CD8-positive, alpha-beta memory T cell (primary cell): ENCODE measurements around the gene OTUD5. TPM values are rescaled to one million over a fixed set of nuclear protein-coding genes. Genes with fewer than 3 reads are reported as not detected.
A peak's percentile ranks its signal among the peaks of the same experiment; 100 is the strongest.

Source experiments
- CTCF ChIA-PET: fragments of 350-600 bp; sonication (Branson Sonifier 250); formaldehyde crosslinking; loops from one replicate; lab custom pipeline; 2021; ENCODE audit warnings: antibody characterized with exemption; lab: Charles Lee
- POLR2A ChIA-PET: fragments of 350-600 bp; sonication (Branson Sonifier 250); formaldehyde crosslinking; loops from one replicate; lab custom pipeline; 2021; ENCODE audit warnings: antibody characterized with exemption; lab: Charles Lee
- DNase-seq, 5 donors: peaks; one replicate each; pipeline versions ENCODE4 v3.0.0 to v3.0.0-alpha.2; 2020 to 2022; ENCODE audit warnings: mixed read lengths in 1 of 5
- H3K27ac ChIP-seq: one replicate; pipeline ENCODE4 v1.7.0; 2013; ENCODE audit warnings: low read depth, mild to moderate bottlenecking, low read length, moderate library complexity
- H3K27me3 ChIP-seq: 2 replicates; pipeline ENCODE4 v1.7.0; 2013; ENCODE audit warnings: low read length, mild to moderate bottlenecking; ENCODE audit not compliant: insufficient read depth, poor library complexity, severe bottlenecking
- H3K36me3 ChIP-seq: 2 replicates; pipeline ENCODE4 v1.7.0; 2013; ENCODE audit warnings: mild to moderate bottlenecking, low read length, moderate library complexity; ENCODE audit not compliant: insufficient read depth
- H3K4me1 ChIP-seq: 2 replicates; pipeline ENCODE4 v1.7.0; 2013; ENCODE audit warnings: mild to moderate bottlenecking, low read length, moderate library complexity; ENCODE audit not compliant: insufficient read depth
- H3K4me3 ChIP-seq: 2 replicates; pipeline ENCODE4 v1.7.0; 2013; ENCODE audit warnings: mild to moderate bottlenecking, low read length
- H3K9me3 ChIP-seq: 2 replicates; pipeline ENCODE4 v1.7.0; 2013; ENCODE audit warnings: mild to moderate bottlenecking, low read length
- H3K27ac Mint-ChIP-seq, 8 donors: one replicate each; pipeline ENCODE4 v1.8.0; 2020 to 2021; ENCODE audit warnings: mixed read lengths in 8 of 8, mild to moderate bottlenecking in 6 of 8, inconsistent platforms in 3 of 8, moderate library complexity in 3 of 8
- H3K27me3 Mint-ChIP-seq, 2 donors: one replicate each; pipeline ENCODE4 v1.8.0; 2020 to 2021; ENCODE audit warnings: mixed read lengths in 2 of 2, mild to moderate bottlenecking in 1 of 2, moderate library complexity in 1 of 2
- H3K36me3 Mint-ChIP-seq, 3 donors: one replicate each; pipeline ENCODE4 v1.8.0; 2020 to 2021; ENCODE audit warnings: mixed read lengths in 3 of 3, inconsistent platforms in 1 of 3, mild to moderate bottlenecking in 1 of 3
- H3K4me1 Mint-ChIP-seq, 3 donors: one replicate each; pipeline ENCODE4 v1.8.0; 2020 to 2021; ENCODE audit warnings: mixed read lengths in 3 of 3, inconsistent platforms in 1 of 3, mild to moderate bottlenecking in 1 of 3
- H3K4me3 Mint-ChIP-seq, 7 donors: one replicate each; pipeline ENCODE4 v1.8.0; 2020 to 2021; ENCODE audit warnings: mixed read lengths in 7 of 7, mild to moderate bottlenecking in 6 of 7, moderate library complexity in 4 of 7, inconsistent platforms in 2 of 7
- H3K9me3 Mint-ChIP-seq, 5 donors: one replicate each; pipeline ENCODE4 v1.8.0; 2020 to 2022; ENCODE audit warnings: mixed read lengths in 5 of 5, mild to moderate bottlenecking in 3 of 5, moderate library complexity in 2 of 5, inconsistent platforms in 1 of 5
- polyA plus RNA-seq: library from polyadenylated mRNA; unstranded; fragments of 300-500 nt; fragmentation: Illumina TruSeq; gene quantifications from one replicate; pipeline ENCODE4 v1.2.3, GENCODE V29; 2021
- total RNA-seq, 2 experiments: library from RNA; stranded (reverse); gene quantifications; one replicate each; pipeline ENCODE4 v1.2.3, GENCODE V29; 2021

OTUD5 gene
- total and polyA plus RNA-seq, 3 experiments from 2014 or later = 47.5 to 69.1 (median 67.3) TPM

- ChIA-PET CTCF (no interaction called here), POLR2A (no interaction called here)
- Mint-ChIP-seq H3K27me3 (peaks cover 0 to 5% of the 10 kb centered on the region in 2 donors), H3K27ac (peak overlapping the region; percentile 82 to 98 (median 92)), H3K36me3 (peaks cover 14 to 46% (median 16%) of the 10 kb centered on the region in 3 donors), H3K9me3 (no peaks in the 10 kb centered on the region), H3K4me3 (peak overlapping the region; percentile 49 to 71 (median 61)), H3K4me1 (peaks cover 57 to 69% (median 68%) of the 10 kb centered on the region in 3 donors)
- Histone ChIP-seq H3K4me3 (peak overlapping the region; percentile 32), H3K27ac (peak overlapping the region; percentile 47), H3K27me3 (no peaks in the 10 kb centered on the region), H3K36me3 (peaks cover 14% of the 10 kb centered on the region), H3K4me1 (peaks cover 57% of the 10 kb centered on the region), H3K9me3 (no peaks in the 10 kb centered on the region)
- DNase-seq = peak in 2 of 5 donors; percentile 53 to 57
Observed at GRCh38 chrX:48934581-48935300, 22.7 kb downstream of the OTUD5 start.

DNA sequence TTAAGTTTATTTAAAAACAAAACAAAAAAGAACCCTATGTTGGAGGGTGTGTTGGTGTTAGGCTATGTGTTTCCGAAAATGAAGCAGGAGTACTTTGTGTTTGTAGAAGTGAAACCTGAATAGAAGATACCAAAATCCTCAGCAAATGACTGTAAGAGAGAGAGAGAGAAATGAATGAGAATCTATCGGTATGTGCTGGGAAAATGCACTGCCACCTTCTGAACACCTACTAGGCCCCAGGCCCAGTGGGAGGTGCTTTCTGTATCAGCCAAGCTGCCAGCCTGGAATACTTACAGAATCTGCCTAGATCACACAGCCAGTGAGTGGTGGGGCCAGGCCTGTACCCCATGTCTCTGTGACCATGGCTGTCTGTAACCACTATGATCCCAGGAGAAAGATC lies 23.6 kb downstream of the OTUD5 start:
- no peak overlapping the region for H3K27ac ChIP-seq
- peaks cover 0 to 3% of the 10 kb centered on the region in 2 donors for H3K27me3 Mint-ChIP-seq
- peaks cover 47% of the 10 kb centered on the region for H3K4me1 ChIP-seq
- peak overlapping the region; percentile 43 to 98 (median 92) for H3K27ac Mint-ChIP-seq
- peak overlapping the region in 2 of 7 donors; percentile 26 to 59 for H3K4me3 Mint-ChIP-seq
- H3K36me3 ChIP-seq = peaks cover 14% of the 10 kb centered on the region
- H3K9me3 Mint-ChIP-seq = no peaks in the 10 kb centered on the region
- H3K9me3 ChIP-seq = no peaks in the 10 kb centered on the region
- no peak for DNase-seq
- no peak overlapping the region for H3K4me3 ChIP-seq
- H3K27me3 ChIP-seq = no peaks in the 10 kb centered on the region
- H3K36me3 Mint-ChIP-seq = peaks cover 14 to 45% (median 16%) of the 10 kb centered on the region in 3 donors
- CTCF ChIA-PET = no interaction called here
- H3K4me1 Mint-ChIP-seq = peaks cover 48 to 59% (median 58%) of the 10 kb centered on the region in 3 donors
- POLR2A ChIA-PET = interaction anchor here (0.6 kb wide), 1 partner anchor 10 kb away, joined by 3 read pairs; no protein-coding TSS in a partner anchor

GRCh38 chrX:48927736-48928382 lies 29.5 kb downstream of the OTUD5 start:
- no peaks in the 10 kb centered on the region for H3K9me3 Mint-ChIP-seq
- CTCF ChIA-PET = interaction anchor here (1.5 kb wide), 1 partner anchor 18 kb away, joined by 3 read pairs; no protein-coding TSS in a partner anchor
- no peak overlapping the region for H3K4me3 Mint-ChIP-seq
- Histone ChIP-seq H3K9me3 (no peaks in the 10 kb centered on the region), H3K36me3 (peaks cover 20% of the 10 kb centered on the region), H3K4me1 (peaks cover 9% of the 10 kb centered on the region), H3K27me3 (no peaks in the 10 kb centered on the region), H3K4me3 (no peak overlapping the region), H3K27ac (no peak overlapping the region)
- H3K27me3 Mint-ChIP-seq = peaks cover 0 to 8% of the 10 kb centered on the region in 2 donors
- H3K36me3 Mint-ChIP-seq = peaks cover 8 to 56% (median 16%) of the 10 kb centered on the region in 3 donors
- POLR2A ChIA-PET = no interaction called here
- peak overlapping the region in 1 of 8 donors; percentile 32 for H3K27ac Mint-ChIP-seq
- H3K4me1 Mint-ChIP-seq = peaks cover 17 to 36% (median 27%) of the 10 kb centered on the region in 3 donors
- DNase-seq = no peak

DNA sequence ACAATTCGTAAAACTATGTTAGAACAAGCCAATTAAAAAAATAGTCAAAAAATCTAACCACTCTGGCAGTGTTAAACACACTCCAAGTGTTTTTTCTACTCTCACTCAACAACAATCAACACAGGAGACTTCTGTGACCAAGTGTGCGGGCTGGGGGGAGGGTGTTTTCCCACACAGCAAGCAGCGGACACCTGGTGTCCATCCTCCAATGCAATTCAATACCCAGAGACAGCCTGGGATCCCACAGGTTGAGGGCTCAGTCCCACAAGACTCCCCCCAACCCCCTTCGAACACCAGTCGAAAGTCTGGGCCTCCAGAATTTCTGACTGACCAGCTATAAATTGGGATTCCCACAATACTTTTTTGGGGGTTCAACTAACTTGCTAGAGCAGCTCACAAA lies 30.3 kb downstream of the OTUD5 start:
- CTCF ChIA-PET = interaction anchor here (1.0 to 1.5 kb wide), 2 partner anchors 13 to 19 kb away, joined by 3 read pairs; no protein-coding TSS in a partner anchor

DNA sequence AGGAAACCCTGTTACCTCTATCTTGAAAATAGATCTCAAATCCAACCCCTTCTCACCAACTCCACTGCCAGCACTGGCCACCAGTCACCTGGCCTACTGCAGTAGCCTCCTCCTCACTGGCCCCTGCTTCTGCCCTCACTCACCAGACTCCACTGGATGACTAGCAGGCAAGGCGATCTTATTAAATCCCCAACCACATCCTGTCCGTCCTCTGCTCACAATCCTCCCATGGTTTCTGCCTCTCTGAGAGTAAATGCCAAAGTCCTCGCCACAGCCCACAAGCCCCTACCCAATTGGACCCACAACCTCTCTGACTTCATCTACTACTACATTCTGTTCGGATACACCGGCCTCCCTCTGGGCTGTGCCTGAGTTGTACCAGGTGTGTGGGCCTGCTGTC lies 33.1 kb downstream of the OTUD5 start:
- Histone ChIP-seq H3K9me3 (no peaks in the 10 kb centered on the region), H3K27ac (no peak overlapping the region), H3K27me3 (no peaks in the 10 kb centered on the region), H3K4me1 (peaks cover 34% of the 10 kb centered on the region), H3K36me3 (peaks cover 14% of the 10 kb centered on the region), H3K4me3 (no peak overlapping the region)
- ChIA-PET POLR2A (no interaction called here), CTCF (no interaction called here)
- Mint-ChIP-seq H3K9me3 (no peaks in the 10 kb centered on the region), H3K27me3 (peaks cover 0 to 6% of the 10 kb centered on the region in 2 donors), H3K27ac (peak overlapping the region; percentile 77 to 89 (median 84)), H3K4me1 (peaks cover 45 to 69% (median 51%) of the 10 kb centered on the region in 3 donors), H3K36me3 (peaks cover 0 to 59% (median 14%) of the 10 kb centered on the region in 3 donors), H3K4me3 (peak overlapping the region in 4 of 7 donors; percentile 17 to 30 (median 20))
- no peak for DNase-seq

More for the DNA sequence above, 30.3 kb downstream of the OTUD5 start:
- H3K9me3 ChIP-seq = no peaks in the 10 kb centered on the region
- H3K27ac ChIP-seq = no peak overlapping the region
- Mint-ChIP-seq H3K9me3 (no peaks in the 10 kb centered on the region), H3K4me1 (peaks cover 21 to 40% (median 32%) of the 10 kb centered on the region in 3 donors), H3K27ac (peak overlapping the region in 1 of 8 donors; percentile 50), H3K36me3 (peaks cover 8 to 61% (median 16%) of the 10 kb centered on the region in 3 donors), H3K4me3 (no peak overlapping the region), H3K27me3 (peaks cover 0 to 6% of the 10 kb centered on the region in 2 donors)
- no peak overlapping the region for H3K4me3 ChIP-seq
- no peak for DNase-seq
- H3K27me3 ChIP-seq = no peaks in the 10 kb centered on the region
- H3K36me3 ChIP-seq = peaks cover 20% of the 10 kb centered on the region
- H3K4me1 ChIP-seq = peaks cover 12% of the 10 kb centered on the region
- POLR2A ChIA-PET = no interaction called here

- no peaks in the 10 kb centered on the region for H3K9me3 Mint-ChIP-seq
- peaks cover 0 to 60% (median 14%) of the 10 kb centered on the region in 3 donors for H3K36me3 Mint-ChIP-seq
- no peaks in the 10 kb centered on the region for H3K9me3 ChIP-seq
- H3K27ac Mint-ChIP-seq = peak overlapping the region in 7 of 8 donors; percentile 78 to 89 (median 84)
- peaks cover 0 to 6% of the 10 kb centered on the region in 2 donors for H3K27me3 Mint-ChIP-seq
- H3K4me3 Mint-ChIP-seq = peak overlapping the region in 2 of 7 donors; percentile 22 to 30
- no peak for DNase-seq
- H3K27ac ChIP-seq = no peak overlapping the region
- ChIA-PET POLR2A (interaction anchor here (0.6 kb wide), 1 partner anchor 10 kb away, joined by 3 read pairs; no protein-coding TSS in a partner anchor), CTCF (no interaction called here)
- H3K4me3 ChIP-seq = no peak overlapping the region
- peaks cover 34% of the 10 kb centered on the region for H3K4me1 ChIP-seq
- peaks cover 14% of the 10 kb centered on the region for H3K36me3 ChIP-seq
- H3K27me3 ChIP-seq = no peaks in the 10 kb centered on the region
- H3K4me1 Mint-ChIP-seq = peaks cover 45 to 71% (median 51%) of the 10 kb centered on the region in 3 donors
Observed at GRCh38 chrX:48923771-48924170, 33.6 kb downstream of the OTUD5 start.

GRCh38 chrX:48920718-48921104 lies 36.7 kb downstream of the OTUD5 start:
- ChIA-PET CTCF (interaction anchor here (2.5 kb wide), 1 partner anchor 16 kb away, joined by 10 read pairs; no protein-coding TSS in a partner anchor), POLR2A (interaction anchor here (1.3 to 2.4 kb wide), 2 partner anchors 34 to 37 kb away, joined by 3 to 10 read pairs; partner anchors contain the start of gene OTUD5)
- Mint-ChIP-seq H3K9me3 (peaks cover 0 to 3% (median 0%) of the 10 kb centered on the region in 5 donors), H3K27me3 (peaks cover 0 to 9% of the 10 kb centered on the region in 2 donors), H3K36me3 (peaks cover 10 to 63% (median 17%) of the 10 kb centered on the region in 3 donors), H3K27ac (peak overlapping the region; percentile 85 to 96 (median 93)), H3K4me1 (peaks cover 59 to 73% (median 60%) of the 10 kb centered on the region in 3 donors), H3K4me3 (peak overlapping the region; percentile 95 to 98 (median 96))
- no peak for DNase-seq
- peak overlapping the region; percentile 22 for H3K27ac ChIP-seq
- peaks cover 40% of the 10 kb centered on the region for H3K4me1 ChIP-seq
- no peaks in the 10 kb centered on the region for H3K9me3 ChIP-seq
- H3K27me3 ChIP-seq = no peaks in the 10 kb centered on the region
- peak overlapping the region; percentile 90 for H3K4me3 ChIP-seq
- peaks cover 18% of the 10 kb centered on the region for H3K36me3 ChIP-seq
